Measurements from ENCODE around the gene PTPN3.

The PTPN3 gene

GRCh38 chr9:109504689-109505088 is 6.6 kb upstream of the PTPN3 start:
- DNase-seq = no peak

- DNase-seq = no peak
Measured at GRCh38 chr9:109500421-109500974, 2.4 kb upstream of the PTPN3 start.

GRCh38 chr9:109499631-109500410 is 1.7 kb upstream of the PTPN3 start:
- no peak for DNase-seq

DNA sequence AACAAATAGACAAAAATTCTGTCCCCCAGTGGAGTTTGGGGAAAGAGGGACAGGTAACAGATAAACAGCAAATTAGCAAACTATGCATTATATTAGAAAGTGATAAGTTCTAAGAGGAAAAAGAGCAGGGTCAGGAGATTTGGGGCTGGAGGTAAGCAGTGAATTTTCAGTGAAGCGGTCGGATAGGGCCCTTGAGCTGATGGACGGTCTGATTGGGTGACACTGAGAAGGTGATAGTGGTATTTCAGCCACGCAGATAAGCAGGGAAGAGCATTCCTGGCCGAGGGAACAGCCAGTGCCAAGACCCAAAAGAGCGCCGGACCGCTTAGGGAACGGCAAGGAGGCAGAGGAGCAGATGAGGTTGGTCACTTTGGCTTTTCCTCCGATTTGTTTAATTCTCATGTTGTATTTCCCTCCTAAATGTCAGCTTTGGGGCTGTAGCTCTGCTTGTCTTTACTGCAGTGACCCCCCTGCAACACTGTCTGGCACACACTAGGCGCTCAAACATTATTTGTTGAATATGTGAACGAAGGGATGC is 1.1 kb upstream of the PTPN3 start:
- no peak for DNase-seq

GRCh38 chr9:109497226-109498153 is 617 bp downstream of the PTPN3 start:
- DNase-seq = no peak

DNA sequence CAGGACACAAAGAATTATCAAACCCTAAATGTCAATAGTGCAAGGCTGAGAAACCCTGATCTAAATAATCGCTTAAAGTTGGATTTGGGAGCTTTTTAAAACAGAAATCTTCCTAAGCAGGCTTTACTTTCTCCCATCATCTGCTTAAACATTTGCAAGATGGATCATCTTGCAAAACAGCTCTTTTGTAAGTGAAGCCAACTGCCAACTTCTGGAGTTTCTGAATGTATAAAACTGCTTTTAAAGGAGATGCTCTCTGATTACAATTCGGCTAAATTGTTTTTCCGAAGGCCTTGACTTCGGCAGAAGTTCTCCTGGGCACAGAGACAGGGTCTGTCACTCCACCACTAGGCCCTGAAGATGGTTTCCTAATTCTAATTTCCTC is 1.3 kb downstream of the PTPN3 start:
- DNase-seq = no peak

DNA sequence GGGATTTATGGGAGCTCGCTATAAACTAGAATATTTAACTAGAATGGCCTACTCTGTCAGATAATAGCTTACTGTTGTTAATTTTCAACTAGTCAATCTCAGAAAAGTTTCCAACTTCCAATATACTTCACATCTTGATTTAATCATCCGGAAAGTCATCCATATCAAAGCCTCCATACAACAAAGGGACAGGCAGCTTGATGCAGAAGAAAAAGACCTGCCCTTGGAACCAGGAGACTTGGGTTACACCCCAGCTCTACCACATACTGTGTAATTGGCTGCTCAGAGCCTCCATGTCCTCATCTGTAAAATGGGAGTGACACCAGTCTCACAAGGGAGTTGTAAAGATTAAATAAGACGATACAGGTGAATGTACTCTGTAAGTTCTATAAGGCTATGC is 1.9 kb downstream of the PTPN3 start:
- DNase-seq = no peak

GRCh38 chr9:109493648-109494047 is 4.5 kb downstream of the PTPN3 start:
- DNase-seq = no peak

DNA sequence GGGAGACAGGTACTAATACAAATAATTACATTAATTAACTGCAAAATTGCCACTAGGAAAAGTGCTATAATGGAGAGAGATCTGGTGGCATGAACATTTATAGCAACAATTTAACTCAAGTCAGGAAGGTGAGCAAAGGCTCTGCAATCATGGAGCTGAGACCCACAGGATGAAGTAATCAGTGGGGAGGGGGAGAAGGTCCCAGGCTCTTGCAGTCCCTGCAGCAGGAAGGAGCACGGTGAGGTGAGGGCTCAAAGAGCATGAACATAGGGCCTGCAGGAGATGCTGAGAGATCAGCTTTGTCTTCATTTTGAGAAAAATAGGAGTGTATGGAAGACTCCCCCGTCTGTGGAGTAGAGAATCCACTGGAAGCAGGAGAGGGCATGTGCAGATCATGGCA is 6.5 kb downstream of the PTPN3 start:
- no peak for DNase-seq

DNA sequence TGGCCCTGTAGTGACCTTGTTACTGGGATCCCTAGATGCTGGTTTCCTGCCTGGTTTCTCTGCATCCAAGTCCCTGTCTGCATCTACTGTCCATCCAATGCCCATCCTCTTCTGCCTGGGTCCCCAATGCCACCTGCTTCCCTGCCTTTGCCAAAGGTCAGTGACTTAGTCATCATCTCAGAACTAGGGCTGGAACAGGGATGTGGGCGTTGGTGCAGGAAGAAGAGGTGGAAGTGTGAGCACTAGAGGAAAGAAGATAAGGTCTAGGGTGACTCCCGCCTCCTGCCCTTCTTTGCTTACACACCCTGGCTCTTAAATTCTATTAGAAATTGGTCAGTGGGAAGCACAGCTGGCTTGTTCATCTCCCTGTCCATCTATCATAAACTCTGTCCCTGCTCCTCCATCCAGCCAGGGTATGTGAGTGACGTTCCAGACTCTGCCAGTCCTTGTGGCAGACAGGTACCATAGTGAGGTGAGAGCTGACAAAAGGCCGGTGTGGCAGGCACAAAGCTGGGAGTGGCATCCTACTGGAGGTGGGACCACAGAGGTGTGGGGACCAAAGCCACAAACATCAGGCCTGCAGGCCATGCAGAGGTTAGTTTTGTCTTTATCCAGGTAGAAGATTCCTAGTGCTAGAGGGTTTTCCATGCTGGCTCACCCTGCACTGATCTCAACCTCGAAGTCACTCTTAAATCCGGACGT is 9.2 kb downstream of the PTPN3 start:
- DNase-seq = no peak

DNA sequence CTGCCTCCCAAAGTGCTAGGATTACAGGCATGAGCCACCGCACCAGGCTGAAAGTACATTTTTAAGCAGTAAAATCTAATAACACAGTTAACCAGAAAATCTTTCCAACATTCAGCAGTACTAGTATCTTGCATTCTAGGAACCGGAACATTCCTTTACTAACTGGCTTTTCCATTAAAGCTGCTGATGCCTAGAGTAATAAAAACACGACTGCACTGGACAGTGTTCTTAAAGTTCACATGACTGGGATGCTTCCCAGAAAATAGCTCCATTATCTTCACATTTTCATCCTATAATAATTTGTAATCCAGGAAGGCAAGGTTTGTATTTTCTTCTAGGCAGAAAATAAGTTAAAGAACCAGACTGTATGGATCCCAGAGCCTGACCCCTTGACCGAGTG is 9.8 kb downstream of the PTPN3 start:
- no peak for DNase-seq

- no peak for DNase-seq
Measured at GRCh38 chr9:109487247-109487646, 10.9 kb downstream of the PTPN3 start.

GRCh38 chr9:109483744-109484429 is 14.2 kb downstream of the PTPN3 start:
- no peak for DNase-seq

GRCh38 chr9:109482391-109482916 is 15.7 kb downstream of the PTPN3 start:
- DNase-seq = no peak

- DNase-seq = no peak
Measured at GRCh38 chr9:109481856-109482255, 16.3 kb downstream of the PTPN3 start.

DNA sequence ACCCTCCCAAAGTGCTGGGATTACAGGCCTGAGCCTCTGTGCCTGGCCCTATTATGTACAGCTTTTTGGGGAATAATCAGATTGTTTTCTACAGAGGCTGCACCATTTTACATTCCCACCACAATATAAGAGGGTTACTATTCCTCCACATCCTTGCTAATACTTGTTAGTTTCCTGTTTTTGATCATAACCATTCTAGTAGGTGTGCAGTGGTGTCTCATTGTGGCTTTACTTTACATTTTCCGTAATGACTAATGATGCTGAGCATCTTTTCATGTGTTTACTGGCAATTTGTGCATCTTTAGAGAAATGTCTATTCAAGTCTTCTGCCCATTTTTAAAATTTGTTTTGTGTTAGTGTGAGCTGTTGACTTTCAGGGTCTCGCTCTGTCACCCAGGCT is 18.3 kb downstream of the PTPN3 start:
- DNase-seq = no peak

GRCh38 chr9:109478665-109479380 is 19.3 kb downstream of the PTPN3 start:
- DNase-seq = no peak

- DNase-seq = no peak
Measured at GRCh38 chr9:109478051-109478563, 20.0 kb downstream of the PTPN3 start.

GRCh38 chr9:109477258-109478050 is 20.7 kb downstream of the PTPN3 start:
- no peak for DNase-seq

GRCh38 chr9:109476642-109477257 is 21.4 kb downstream of the PTPN3 start:
- DNase-seq = no peak
